ENCODE results near the gene ABCD4. TPM values are rescaled to one million over a fixed set of nuclear protein-coding genes. Genes with fewer than 3 reads are reported as not detected.
A peak's percentile ranks its signal among the peaks of the same experiment; 100 is the strongest.

The ABCD4 gene
- total RNA-seq, 1 experiment from 2014 or later: 45.3 TPM

GRCh38 chr14:74245292-74245691, 57.4 kb downstream of the ABCD4 start:
- H3K9ac ChIP-seq (ENCODE audit: low read length): no peak overlapping the region
- H2AFZ ChIP-seq (ENCODE audit: low read depth, low read length, poor library complexity, severe bottlenecking): no peak overlapping the region
- no peaks in the 10 kb centered on the region for H3K79me2 ChIP-seq (ENCODE audit: insufficient read depth, low read length)
- ATAC-seq (no peak), DNase-seq (ENCODE audit: low read depth, low spot score) (no peak)
- no peak overlapping the region for H3K4me2 ChIP-seq (ENCODE audit: low read length)
- ChIA-PET POLR2A (no interaction called here), RAD21 (ENCODE audit: low non-redundant PET in 1 of 2, low total read pairs in 2 of 2, uncharacterized antibody in 2 of 2, unreplicated experiment in 2 of 2) (no interaction called here), CTCF (no interaction called here)
- H3K4me3 ChIP-seq (replicated peaks in 1 of 2; ENCODE audit: low read depth in 1 of 2, low read length in 2 of 2): no peak overlapping the region
- H3K4me1 ChIP-seq (ENCODE audit: control insufficient read depth in 1 of 2, insufficient read depth in 2 of 2, low read length in 2 of 2): no peaks in the 10 kb centered on the region
- no peak overlapping the region for H3K27ac ChIP-seq (ENCODE audit: low read depth, low read length)
- no peak for TF ChIP-seq SRF (IDR thresholded peaks at IDR 0.05; ENCODE audit: low read depth)
- no peaks in the 10 kb centered on the region for H3K36me3 ChIP-seq (ENCODE audit: control insufficient read depth in 1 of 2, insufficient read depth in 2 of 2, low read length in 2 of 2)
- H4K20me1 ChIP-seq (ENCODE audit: insufficient read depth): no peaks in the 10 kb centered on the region
- H3K9me2 ChIP-seq (ENCODE audit: insufficient read depth): no peaks in the 10 kb centered on the region
- intact Hi-C loops (cut with micrococcal nuclease): no loop called here
- H3K27me3 ChIP-seq (ENCODE audit: insufficient read depth, low read length): no peaks in the 10 kb centered on the region
- H3K9me3 ChIP-seq (ENCODE audit: control insufficient read depth in 1 of 2, insufficient read depth in 1 of 2, low read depth in 1 of 2, low read length in 2 of 2): no peaks in the 10 kb centered on the region
- BruUV-seq (replicated peaks): no TSS peak

- ATAC-seq (peak; percentile 96), DNase-seq (ENCODE audit: low read depth, low spot score) (no peak)
- no peaks in the 10 kb centered on the region for H3K36me3 ChIP-seq (ENCODE audit: control insufficient read depth in 1 of 2, insufficient read depth in 2 of 2, low read length in 2 of 2)
These were observed 58.6 kb downstream of the ABCD4 start for GRCh38 chr14:74244115-74244514.

More at GRCh38 chr14:74244115-74244514, 58.6 kb downstream of the ABCD4 start:
- ChIA-PET CTCF (interaction anchor here (1.3 kb wide), 1 partner anchor 131 kb away, joined by 3 read pairs; no protein-coding TSS in a partner anchor), RAD21 (ENCODE audit: low non-redundant PET in 1 of 2, low total read pairs in 2 of 2, uncharacterized antibody in 2 of 2, unreplicated experiment in 2 of 2) (no interaction called here), POLR2A (no interaction called here)
- H4K20me1 ChIP-seq (ENCODE audit: insufficient read depth): no peaks in the 10 kb centered on the region
- H3K9me2 ChIP-seq (ENCODE audit: insufficient read depth): no peaks in the 10 kb centered on the region
- H3K9ac ChIP-seq (ENCODE audit: low read length): no peak overlapping the region
- no peak overlapping the region for H3K4me3 ChIP-seq (replicated peaks in 1 of 2; ENCODE audit: low read depth in 1 of 2, low read length in 2 of 2)
- H3K9me3 ChIP-seq (ENCODE audit: control insufficient read depth in 1 of 2, insufficient read depth in 1 of 2, low read depth in 1 of 2, low read length in 2 of 2): no peaks in the 10 kb centered on the region
- H3K4me2 ChIP-seq (ENCODE audit: low read length): no peak overlapping the region
- no peaks in the 10 kb centered on the region for H3K27me3 ChIP-seq (ENCODE audit: insufficient read depth, low read length)
- no peak overlapping the region for H2AFZ ChIP-seq (ENCODE audit: low read depth, low read length, poor library complexity, severe bottlenecking)
- intact Hi-C loops (cut with micrococcal nuclease): no loop called here
- H3K27ac ChIP-seq (ENCODE audit: low read depth, low read length): no peak overlapping the region
- no peaks in the 10 kb centered on the region for H3K79me2 ChIP-seq (ENCODE audit: insufficient read depth, low read length)
- no peaks in the 10 kb centered on the region for H3K4me1 ChIP-seq (ENCODE audit: control insufficient read depth in 1 of 2, insufficient read depth in 2 of 2, low read length in 2 of 2)
- BruUV-seq (replicated peaks): no TSS peak
- TF ChIP-seq, protein P1, sequence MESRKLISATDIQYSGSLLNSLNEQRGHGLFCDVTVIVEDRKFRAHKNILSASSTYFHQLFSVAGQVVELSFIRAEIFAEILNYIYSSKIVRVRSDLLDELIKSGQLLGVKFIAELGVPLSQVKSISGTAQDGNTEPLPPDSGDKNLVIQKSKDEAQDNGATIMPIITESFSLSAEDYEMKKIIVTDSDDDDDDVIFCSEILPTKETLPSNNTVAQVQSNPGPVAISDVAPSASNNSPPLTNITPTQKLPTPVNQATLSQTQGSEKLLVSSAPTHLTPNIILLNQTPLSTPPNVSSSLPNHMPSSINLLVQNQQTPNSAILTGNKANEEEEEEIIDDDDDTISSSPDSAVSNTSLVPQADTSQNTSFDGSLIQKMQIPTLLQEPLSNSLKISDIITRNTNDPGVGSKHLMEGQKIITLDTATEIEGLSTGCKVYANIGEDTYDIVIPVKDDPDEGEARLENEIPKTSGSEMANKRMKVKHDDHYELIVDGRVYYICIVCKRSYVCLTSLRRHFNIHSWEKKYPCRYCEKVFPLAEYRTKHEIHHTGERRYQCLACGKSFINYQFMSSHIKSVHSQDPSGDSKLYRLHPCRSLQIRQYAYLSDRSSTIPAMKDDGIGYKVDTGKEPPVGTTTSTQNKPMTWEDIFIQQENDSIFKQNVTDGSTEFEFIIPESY (IDR thresholded peaks at IDR 0.05; ENCODE audit: extremely low read depth, insufficient replicate concordance, low read length): no peak
- TF ChIP-seq CEBPB (IDR thresholded peaks at IDR 0.05; ENCODE audit: low read depth) (no peak), CTCF (IDR thresholded peaks at IDR 0.05 in 2 of 3, conservative IDR thresholded peaks at IDR 0.05 in 1 of 3; ENCODE audit: borderline replicate concordance in 1 of 3, insufficient read depth in 1 of 3, low read depth in 2 of 3, low read length in 2 of 3) (peak in 2 of 3 experiments; percentile 43 to 53; a peak in 3 of 6 replicates), FOSL1 (IDR thresholded peaks at IDR 0.05; ENCODE audit: low read depth) (no peak), MAX (IDR thresholded peaks at IDR 0.05) (no peak)
